22Rv1 (cell line): ENCODE data around the gene ZNF358.
A peak's percentile ranks its signal among the peaks of the same experiment; 100 is the strongest.

Experiments used
- H3K27ac ChIP-seq: fragments of 450-650 bp; 2 replicates; pipeline ENCODE4 v1.5.1; 2017
- CTCF ChIP-seq: fragments of 450-650 bp; IDR thresholded peaks from 2 replicates; pipeline ENCODE4 v1.5.1; 2017; ENCODE audit warnings: mild to moderate bottlenecking
- ZFX ChIP-seq: fragments of 450-650 bp; IDR thresholded peaks from 2 replicates; pipeline ENCODE4 v1.6.1; 2017; ENCODE audit warnings: antibody characterized with exemption, borderline replicate concordance

Gene ZNF358

GRCh38 chr19:7505682-7506384 is 10.1 kb upstream of the ZNF358 start:
- H3K27ac ChIP-seq: peak overlapping the region; percentile 91
- TF ChIP-seq ZFX (no peak), CTCF (no peak)

- peak overlapping the region; percentile 91 for H3K27ac ChIP-seq
- TF ChIP-seq CTCF: no peak
- no peak for TF ChIP-seq ZFX
Observed at GRCh38 chr19:7506385-7507328, 9.2 kb upstream of the ZNF358 start.

GRCh38 chr19:7507884-7508283 is 8.0 kb upstream of the ZNF358 start:
- TF ChIP-seq CTCF (no peak), ZFX (no peak)

GRCh38 chr19:7509625-7510024 is 6.3 kb upstream of the ZNF358 start:
- H3K27ac ChIP-seq: no peak overlapping the region
- no peak for TF ChIP-seq ZFX
- no peak for TF ChIP-seq CTCF

More at GRCh38 chr19:7507884-7508283, 8.0 kb upstream of the ZNF358 start:
- H3K27ac ChIP-seq: peak overlapping the region; percentile 91

GRCh38 chr19:7512400-7512851 is 3.5 kb upstream of the ZNF358 start:
- H3K27ac ChIP-seq: peak overlapping the region; percentile 35
- TF ChIP-seq CTCF (no peak), ZFX (no peak)

- TF ChIP-seq CTCF (no peak), ZFX (no peak)
- 0 out of 2 replicates have a peak overlapping the region, but pooled peaks have one; percentile 56 for H3K27ac ChIP-seq
Observed at GRCh38 chr19:7513809-7514642, 1.9 kb upstream of the ZNF358 start.
